GM18909 (cell line): ENCODE data around the gene LACTB.

Source experiments
- ATAC-seq: cut with Tn5 transposase; IDR thresholded peaks from one replicate; pipeline ENCODE4 v1.9.1; 2021; ENCODE audit warnings: mild to moderate bottlenecking; ENCODE audit not compliant: unreplicated experiment, poor library complexity

The LACTB gene

DNA sequence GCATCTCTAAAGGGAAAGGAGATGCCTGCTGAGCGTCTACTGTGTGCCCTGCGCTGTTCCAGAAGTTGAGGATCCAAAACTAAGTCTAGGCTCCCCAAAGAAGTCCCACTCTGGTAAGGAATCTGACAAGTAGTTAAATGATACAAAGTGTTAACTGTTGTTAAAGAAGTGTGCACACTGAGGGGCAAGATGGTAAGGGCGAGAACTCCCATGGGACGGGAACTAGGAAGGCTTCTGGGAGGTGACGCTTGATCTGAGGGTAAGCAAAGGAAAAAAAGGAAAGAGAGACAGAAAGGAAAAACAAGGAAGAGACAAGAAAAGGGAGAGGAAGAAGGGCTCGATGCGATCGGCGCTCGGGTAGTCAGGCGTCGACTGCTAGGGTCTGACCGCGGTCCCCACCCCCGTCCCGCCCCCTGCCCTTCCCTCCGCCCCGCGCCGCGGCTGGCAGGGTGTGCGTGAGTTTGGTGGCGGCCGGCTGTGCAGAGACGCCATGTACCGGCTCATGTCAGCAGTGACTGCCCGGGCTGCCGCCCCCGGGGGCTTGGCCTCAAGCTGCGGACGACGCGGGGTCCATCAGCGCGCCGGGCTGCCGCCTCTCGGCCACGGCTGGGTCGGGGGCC lies at the start of gene LACTB:
LACTB (plus strand) TSS at position 480 of the 620 bp plus-strand sequence; CDS start at position 491, 11 bp downstream.
- peak; percentile 70 for ATAC-seq

- no peak for ATAC-seq
Observed at GRCh38 chr15:63072023-63072650, 49.5 kb upstream of the LACTB start.

GRCh38 chr15:63072809-63073277 lies 48.8 kb upstream of the LACTB start:
- ATAC-seq = no peak

DNA sequence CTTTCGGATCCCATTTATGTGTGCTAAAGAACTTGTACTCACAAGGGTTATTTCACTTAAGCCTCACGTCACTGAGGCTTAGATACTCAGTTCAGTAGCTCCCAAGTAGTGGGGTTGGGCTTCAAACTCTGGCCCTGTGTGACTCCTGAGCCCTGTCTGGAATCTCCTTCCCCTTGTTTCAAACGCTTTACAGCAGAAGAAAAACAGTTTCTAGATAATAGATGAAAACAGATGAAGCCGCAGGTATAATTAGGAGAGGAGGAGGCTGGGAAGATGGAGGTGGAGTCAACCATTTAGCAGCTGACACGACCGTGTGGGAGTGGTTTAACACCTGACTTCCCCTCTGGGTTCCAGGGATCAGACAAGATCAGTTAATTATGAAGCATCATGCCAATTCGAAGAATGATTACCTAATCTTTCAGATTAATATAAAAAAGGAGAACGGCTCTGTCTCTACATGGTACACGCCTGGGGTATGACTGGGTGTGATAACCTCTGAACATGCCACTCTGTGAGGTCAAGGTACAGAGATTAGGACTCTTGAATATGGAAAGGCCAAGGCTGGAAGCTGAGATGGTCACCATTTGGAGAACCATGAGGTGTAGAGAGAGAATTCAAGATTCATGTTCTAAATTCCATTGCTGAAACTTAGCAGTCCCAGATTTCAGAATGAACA lies 48.0 kb upstream of the LACTB start:
- ATAC-seq = no peak

- no peak for ATAC-seq
Observed at GRCh38 chr15:63075015-63075983, 46.4 kb upstream of the LACTB start.

DNA sequence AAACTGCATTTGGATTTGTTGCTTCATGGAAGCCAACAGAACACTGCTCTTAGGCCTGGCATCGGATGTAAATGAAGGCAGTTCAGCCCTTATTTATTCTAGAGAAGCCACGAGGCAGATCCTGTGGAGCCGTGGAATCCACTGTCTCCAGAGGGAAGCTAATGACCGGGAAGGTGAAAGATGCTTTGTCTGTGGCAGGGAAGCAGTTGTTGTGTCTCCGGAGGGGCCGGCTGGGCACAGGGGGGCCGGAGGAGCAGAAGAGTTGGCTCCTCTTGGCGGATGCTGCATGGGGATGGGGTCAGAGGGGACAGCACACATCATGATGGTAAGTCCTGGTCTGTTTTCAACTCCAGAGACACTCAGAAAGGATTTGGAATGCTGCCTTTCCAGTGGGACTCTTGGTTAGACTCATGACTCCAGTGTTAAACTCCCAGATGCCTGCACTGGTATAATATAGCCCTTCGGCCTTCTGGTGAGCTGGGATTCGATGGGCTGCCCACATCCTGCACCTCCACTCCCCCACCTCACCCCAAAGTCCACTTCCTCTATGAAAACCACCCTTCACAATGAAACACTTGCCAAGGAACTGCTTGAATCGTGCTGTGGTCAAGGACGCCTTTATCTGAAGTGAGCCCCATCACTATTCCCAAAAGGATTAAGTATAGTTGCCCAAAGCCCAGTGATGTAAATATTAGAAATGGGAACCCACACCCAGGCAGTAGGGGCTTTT lies 45.5 kb upstream of the LACTB start:
- ATAC-seq = no peak

DNA sequence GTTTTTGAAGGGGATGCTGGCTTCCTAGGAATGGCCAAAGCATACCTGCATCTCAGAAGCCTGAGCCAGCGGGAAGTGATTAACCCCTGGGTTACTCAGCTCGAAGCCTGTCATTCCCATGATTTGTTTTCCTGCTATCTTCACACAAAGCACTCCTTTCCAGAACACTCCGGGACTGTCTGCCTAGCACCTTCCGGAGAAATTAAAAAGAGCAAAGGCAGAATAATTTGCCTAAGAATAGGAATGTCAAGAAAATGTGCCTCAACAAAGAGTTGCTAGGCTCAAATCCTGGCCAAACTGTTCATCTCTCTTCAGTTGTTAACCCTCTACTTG lies 45.0 kb upstream of the LACTB start:
- ATAC-seq = no peak

GRCh38 chr15:63077952-63078351 lies 43.7 kb upstream of the LACTB start:
- no peak for ATAC-seq

- ATAC-seq = no peak
Observed at GRCh38 chr15:63079947-63080626, 41.6 kb upstream of the LACTB start.

- ATAC-seq = no peak
Observed at GRCh38 chr15:63080634-63081250, 40.9 kb upstream of the LACTB start.

GRCh38 chr15:63082366-63082765 lies 39.3 kb upstream of the LACTB start:
- ATAC-seq = no peak

DNA sequence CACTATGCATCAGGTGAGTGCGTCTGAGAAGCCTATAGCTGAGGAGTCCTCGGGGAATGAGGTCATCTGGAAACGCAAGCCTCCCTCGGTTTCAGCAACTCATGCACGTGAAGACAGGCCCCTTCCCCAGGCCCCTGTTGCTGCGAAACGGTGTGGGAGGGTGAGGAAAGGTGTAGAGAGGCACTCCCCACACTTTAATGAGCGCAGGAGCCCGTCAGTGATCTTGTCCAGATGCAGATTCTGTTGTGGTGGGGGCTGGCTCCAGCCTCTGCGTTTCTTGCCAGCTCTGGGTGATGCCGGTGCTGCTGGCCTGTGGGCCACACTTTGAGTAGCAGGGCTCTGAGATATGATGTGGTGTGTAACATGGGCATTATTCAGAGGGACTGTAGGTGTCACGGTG lies 38.6 kb upstream of the LACTB start:
- ATAC-seq = no peak

DNA sequence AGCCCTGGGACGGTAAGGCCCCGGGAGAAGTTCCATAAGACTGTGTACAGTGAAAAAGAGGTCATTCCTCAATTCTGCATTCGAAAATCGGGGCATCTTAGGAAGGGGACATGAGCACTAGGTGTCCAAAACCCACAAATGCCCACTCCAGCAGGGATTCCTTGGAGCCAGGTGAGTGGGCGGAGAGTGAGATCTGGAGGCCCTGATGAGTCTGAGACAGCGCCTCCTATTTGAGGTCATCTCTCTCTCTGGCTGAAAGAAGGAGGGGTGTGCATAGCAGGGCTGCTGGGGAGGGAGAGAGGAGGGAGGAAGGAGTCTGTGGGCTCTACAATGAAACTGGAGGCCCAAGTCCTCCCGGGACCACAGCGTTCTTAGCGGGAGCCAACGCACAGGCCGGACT lies 38.1 kb upstream of the LACTB start:
- ATAC-seq = no peak

DNA sequence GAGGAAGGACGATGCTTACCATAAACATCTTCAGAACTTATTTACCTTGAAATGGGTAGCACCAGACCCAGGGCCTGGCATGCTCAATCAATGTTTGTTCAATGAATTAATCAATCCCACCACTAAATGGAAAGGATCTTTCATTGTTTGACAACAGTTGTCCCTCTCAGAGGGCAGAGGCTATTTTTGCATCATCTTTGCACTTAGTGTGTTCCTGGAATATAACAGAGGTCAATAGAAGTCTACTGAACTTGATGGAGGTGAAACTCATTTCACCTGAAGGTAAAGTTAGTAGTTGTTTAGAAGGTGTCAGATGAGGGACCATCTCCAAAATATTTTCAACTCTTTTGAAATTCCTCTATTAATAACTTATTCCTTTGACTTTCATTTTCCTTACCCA lies 36.9 kb upstream of the LACTB start:
- no peak for ATAC-seq

DNA sequence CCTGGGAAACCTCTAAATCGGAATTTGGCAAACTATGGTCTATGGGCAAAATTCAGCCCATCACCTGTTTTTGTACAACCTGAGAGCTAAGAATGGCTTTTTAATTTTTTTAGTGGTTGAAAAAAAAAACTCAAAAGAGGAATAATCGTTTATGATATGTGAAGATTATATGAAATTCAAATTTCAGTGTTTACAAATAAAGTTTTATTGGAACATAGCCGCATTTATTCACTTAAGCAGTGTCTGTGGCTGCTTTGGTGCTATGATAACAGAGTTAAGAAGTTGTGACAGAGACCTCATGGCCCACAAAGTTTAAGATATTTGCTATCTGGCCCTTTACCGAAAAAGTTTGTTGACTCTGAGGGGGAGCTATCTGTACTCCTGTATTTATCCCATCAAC lies 36.4 kb upstream of the LACTB start:
- ATAC-seq = no peak

- no peak for ATAC-seq
Observed at GRCh38 chr15:63086271-63086670, 35.4 kb upstream of the LACTB start.

- no peak for ATAC-seq
Observed at GRCh38 chr15:63086947-63087346, 34.7 kb upstream of the LACTB start.

- ATAC-seq = no peak
Observed at GRCh38 chr15:63088533-63089245, 33.0 kb upstream of the LACTB start.
